Measurements from ENCODE around the gene PIGM. TPM values are rescaled to one million over a fixed set of nuclear protein-coding genes. Genes with fewer than 3 reads are reported as not detected.
"Not testable (repeated sequence)": the region's sequence is repeated elsewhere in the genome, so short reads cannot be mapped to it uniquely, and the experiment has no call there.

Gene PIGM
- total RNA-seq, 1 donor from 2014 or later = 12.2 TPM

DNA sequence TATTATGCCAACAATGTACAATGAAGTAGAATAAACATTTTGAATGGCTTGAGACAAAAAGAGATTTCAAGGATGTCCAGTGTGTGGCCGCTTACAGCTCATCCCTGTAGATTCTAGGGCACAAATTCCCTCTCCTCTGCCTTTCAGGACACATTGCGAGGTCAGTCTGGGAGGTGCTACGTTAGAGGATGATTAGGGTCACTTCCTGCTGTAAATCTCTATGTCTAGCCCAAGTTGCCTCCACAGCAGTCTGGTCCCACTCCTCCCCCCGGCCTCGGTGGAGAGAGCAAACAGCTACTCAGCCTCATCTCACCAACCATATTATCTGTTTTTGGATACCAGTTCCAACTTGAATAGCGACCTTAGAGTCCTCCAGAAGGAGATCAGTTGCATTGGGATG, 21.1 kb upstream of the PIGM start:
- Mint-ChIP-seq H3K36me3 (ENCODE audit: insufficient read depth) (no peaks in the 10 kb centered on the region), H3K4me1 (ENCODE audit: low read depth) (peaks cover 3% of the 10 kb centered on the region), H3K4me3 (ENCODE audit: low read depth) (no peak overlapping the region), H3K27ac (no peak overlapping the region), H3K27me3 (peaks cover 56% of the 10 kb centered on the region), H3K9me3 (ENCODE audit: low read depth) (no peaks in the 10 kb centered on the region)
- no peak for DNase-seq (ENCODE audit: low spot score, unreplicated experiment)
- TF ChIP-seq, protein P1, sequence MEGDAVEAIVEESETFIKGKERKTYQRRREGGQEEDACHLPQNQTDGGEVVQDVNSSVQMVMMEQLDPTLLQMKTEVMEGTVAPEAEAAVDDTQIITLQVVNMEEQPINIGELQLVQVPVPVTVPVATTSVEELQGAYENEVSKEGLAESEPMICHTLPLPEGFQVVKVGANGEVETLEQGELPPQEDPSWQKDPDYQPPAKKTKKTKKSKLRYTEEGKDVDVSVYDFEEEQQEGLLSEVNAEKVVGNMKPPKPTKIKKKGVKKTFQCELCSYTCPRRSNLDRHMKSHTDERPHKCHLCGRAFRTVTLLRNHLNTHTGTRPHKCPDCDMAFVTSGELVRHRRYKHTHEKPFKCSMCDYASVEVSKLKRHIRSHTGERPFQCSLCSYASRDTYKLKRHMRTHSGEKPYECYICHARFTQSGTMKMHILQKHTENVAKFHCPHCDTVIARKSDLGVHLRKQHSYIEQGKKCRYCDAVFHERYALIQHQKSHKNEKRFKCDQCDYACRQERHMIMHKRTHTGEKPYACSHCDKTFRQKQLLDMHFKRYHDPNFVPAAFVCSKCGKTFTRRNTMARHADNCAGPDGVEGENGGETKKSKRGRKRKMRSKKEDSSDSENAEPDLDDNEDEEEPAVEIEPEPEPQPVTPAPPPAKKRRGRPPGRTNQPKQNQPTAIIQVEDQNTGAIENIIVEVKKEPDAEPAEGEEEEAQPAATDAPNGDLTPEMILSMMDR (IDR thresholded peaks at IDR 0.05; ENCODE audit: unreplicated experiment) = no peak

DNA sequence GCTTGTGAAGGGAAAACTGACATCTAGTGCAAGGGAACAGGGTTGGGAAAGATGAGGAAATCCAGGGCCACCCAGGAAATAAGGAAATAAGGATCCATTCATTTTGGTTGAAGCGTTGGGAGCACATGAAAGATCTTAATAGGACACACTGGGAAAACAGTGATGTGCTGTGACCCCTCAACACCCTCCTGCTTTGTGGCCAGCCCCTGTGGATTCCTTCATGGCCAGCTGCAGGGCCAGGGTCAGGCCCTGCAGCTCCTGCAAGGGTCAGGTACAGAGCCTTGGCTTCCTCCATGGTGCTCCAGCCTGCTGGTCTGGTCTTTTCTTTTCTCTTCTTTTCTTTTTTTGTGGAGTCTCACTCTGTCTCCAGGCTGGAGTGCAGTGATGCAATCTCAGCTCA, 18.8 kb upstream of the PIGM start:
- TF ChIP-seq, protein P1 (IDR thresholded peaks at IDR 0.05; ENCODE audit: unreplicated experiment) = no peak
- Mint-ChIP-seq H3K4me3 (ENCODE audit: low read depth) (no peak overlapping the region), H3K36me3 (ENCODE audit: insufficient read depth) (no peaks in the 10 kb centered on the region), H3K4me1 (ENCODE audit: low read depth) (peaks cover 14% of the 10 kb centered on the region), H3K27me3 (peaks cover 60% of the 10 kb centered on the region), H3K27ac (no peak overlapping the region), H3K9me3 (ENCODE audit: low read depth) (no peaks in the 10 kb centered on the region)
- no peak for DNase-seq (ENCODE audit: low spot score, unreplicated experiment)

DNA sequence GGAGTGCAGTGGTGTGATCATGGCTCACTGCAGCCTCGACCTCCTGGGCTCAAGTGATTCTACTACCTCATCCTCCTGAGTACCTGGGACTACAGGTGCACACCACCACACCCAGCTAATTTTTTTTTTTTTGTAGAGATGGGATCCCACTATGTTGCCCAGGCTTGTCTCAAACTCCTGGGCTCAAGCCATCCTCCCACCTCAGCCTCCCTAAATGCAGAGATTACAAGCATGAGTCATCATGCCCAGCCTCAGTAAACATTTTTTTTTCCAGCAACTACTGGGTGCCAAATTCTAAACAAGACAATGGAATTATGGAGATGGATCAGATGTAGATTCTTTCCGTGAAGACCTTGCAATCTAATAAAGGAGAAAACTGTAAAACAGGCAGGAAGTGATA, 18.4 kb upstream of the PIGM start:
- peaks cover 14% of the 10 kb centered on the region for H3K4me1 Mint-ChIP-seq (ENCODE audit: low read depth)
- H3K27ac Mint-ChIP-seq; H3K4me3 Mint-ChIP-seq (ENCODE audit: low read depth); H3K36me3 Mint-ChIP-seq (ENCODE audit: insufficient read depth); H3K9me3 Mint-ChIP-seq (ENCODE audit: low read depth); DNase-seq (ENCODE audit: low spot score, unreplicated experiment): not testable (repeated sequence)
- peaks cover 63% of the 10 kb centered on the region for H3K27me3 Mint-ChIP-seq

DNA sequence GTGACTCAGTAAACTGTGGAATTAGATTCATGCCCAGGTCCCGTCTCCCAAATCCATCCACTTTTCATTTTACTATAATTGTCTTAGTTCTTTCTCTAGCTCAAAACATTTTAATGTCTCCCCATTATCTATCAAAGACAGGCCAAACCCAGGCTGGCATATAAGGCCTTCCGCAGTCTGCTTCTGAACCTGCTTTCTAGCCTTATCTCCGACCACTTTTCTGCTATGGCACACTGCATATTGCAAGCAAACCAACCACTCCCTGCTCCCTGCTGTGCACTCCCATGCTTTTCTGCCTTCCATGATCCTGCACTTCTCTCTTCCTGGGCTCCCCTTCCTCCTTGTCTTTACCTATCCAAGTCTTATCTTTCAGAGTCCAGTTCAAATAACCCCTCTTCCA, 17.3 kb upstream of the PIGM start:
- no peaks in the 10 kb centered on the region for H3K9me3 Mint-ChIP-seq (ENCODE audit: low read depth)
- TF ChIP-seq, protein P1 (IDR thresholded peaks at IDR 0.05; ENCODE audit: unreplicated experiment) = no peak
- DNase-seq (ENCODE audit: low spot score, unreplicated experiment) = no peak
- H3K36me3 Mint-ChIP-seq (ENCODE audit: insufficient read depth) = no peaks in the 10 kb centered on the region
- H3K27me3 Mint-ChIP-seq = peaks cover 69% of the 10 kb centered on the region
- no peak overlapping the region for H3K27ac Mint-ChIP-seq
- peaks cover 14% of the 10 kb centered on the region for H3K4me1 Mint-ChIP-seq (ENCODE audit: low read depth)
- no peak overlapping the region for H3K4me3 Mint-ChIP-seq (ENCODE audit: low read depth)

DNA sequence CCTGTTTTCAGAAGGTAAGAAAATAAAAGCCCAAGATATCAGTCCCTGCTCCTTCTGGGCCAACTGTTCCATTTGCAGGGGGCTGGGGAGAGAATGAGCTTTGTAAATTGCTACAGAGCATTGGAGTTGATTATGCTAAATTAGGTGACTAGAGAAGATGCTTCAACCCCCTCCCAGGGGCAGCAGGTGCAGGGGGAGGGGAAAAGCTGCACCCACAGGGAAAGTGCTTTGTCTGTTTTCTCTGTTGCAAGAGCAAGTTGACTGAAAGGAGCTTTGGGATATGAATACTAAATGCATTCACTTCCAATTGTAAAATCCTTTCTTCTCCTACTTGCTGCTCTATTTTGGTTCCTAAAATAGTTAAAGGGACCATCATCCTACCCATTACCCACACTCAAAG, 16.5 kb upstream of the PIGM start:
- TF ChIP-seq, protein P1 (IDR thresholded peaks at IDR 0.05; ENCODE audit: unreplicated experiment) = no peak
- no peaks in the 10 kb centered on the region for H3K36me3 Mint-ChIP-seq (ENCODE audit: insufficient read depth)
- H3K4me3 Mint-ChIP-seq (ENCODE audit: low read depth) = no peak overlapping the region
- peaks cover 69% of the 10 kb centered on the region for H3K27me3 Mint-ChIP-seq
- no peak for DNase-seq (ENCODE audit: low spot score, unreplicated experiment)
- H3K27ac Mint-ChIP-seq = no peak overlapping the region
- H3K9me3 Mint-ChIP-seq (ENCODE audit: low read depth) = no peaks in the 10 kb centered on the region
- peaks cover 14% of the 10 kb centered on the region for H3K4me1 Mint-ChIP-seq (ENCODE audit: low read depth)

DNA sequence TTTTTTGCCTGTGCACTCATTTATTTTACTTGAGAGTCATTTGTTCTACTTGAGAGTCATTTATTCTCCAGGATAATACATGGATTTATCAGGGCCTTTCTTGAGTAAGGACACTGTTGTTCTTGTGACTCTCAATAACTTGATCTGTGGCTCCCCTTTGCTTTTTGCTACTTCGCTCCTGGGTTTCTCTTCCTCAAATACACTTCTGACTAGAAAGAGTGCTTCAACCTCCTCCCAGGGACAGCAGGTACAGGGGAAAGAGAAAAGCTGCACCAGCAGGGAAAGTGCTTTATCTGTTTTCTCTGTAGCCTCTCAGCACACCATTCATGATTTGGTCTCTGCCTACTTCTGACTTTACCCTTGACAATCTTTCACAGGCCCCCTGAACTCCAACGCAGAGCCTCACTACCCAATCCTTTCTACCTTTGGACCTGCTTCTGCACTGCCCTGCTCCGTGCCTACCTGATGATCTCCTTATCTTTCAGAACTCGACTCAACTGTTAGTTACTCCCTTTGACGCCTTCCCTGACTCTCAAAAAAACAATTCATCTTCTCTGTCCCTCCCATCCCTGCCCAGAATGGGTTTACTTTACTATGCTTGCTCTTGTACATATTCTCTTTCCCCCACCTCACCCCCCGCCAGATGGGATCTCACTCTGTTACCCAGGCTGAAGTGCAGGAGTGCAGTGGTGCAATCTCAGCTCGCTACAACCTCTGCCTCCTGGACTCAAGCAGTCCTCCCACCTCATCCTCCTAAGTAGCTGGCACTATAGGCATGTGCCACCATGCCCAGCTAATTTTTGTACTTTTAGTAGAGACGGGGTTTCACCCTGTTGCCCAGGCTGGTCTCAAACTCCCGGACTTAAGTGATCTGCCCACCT, 15.6 kb upstream of the PIGM start:
- H3K27me3 Mint-ChIP-seq = peaks cover 64% of the 10 kb centered on the region
- no peak for DNase-seq (ENCODE audit: low spot score, unreplicated experiment)
- no peaks in the 10 kb centered on the region for H3K36me3 Mint-ChIP-seq (ENCODE audit: insufficient read depth)
- peak overlapping the region; percentile 24 for H3K27ac Mint-ChIP-seq
- peaks cover 14% of the 10 kb centered on the region for H3K4me1 Mint-ChIP-seq (ENCODE audit: low read depth)
- TF ChIP-seq, protein P1 (IDR thresholded peaks at IDR 0.05; ENCODE audit: unreplicated experiment) = no peak
- H3K4me3 Mint-ChIP-seq (ENCODE audit: low read depth) = no peak overlapping the region
- H3K9me3 Mint-ChIP-seq (ENCODE audit: low read depth) = no peaks in the 10 kb centered on the region
